ENCODE data around the gene GLDN.

GRCh38 chr15:51307325-51307724, 34.1 kb upstream of the GLDN start:
- TF ChIP-seq CTCF (IDR thresholded peaks at IDR 0.05) (no peak), POLR2A (IDR thresholded peaks at IDR 0.05) (no peak)

All from transverse colon (tissue), 3 donors.